RWPE2 (cell line): ENCODE data around the gene CIT.
"Not testable (repeated sequence)": the region's sequence is repeated elsewhere in the genome, so short reads cannot be mapped to it uniquely, and the experiment has no call there.

Source experiments
- ATAC-seq: fragments of 200-7000 bp; cut with Tn5 transposase; 3 replicates; pipeline ENCODE4 v1.9.1; 2021; ENCODE audit warnings: low read depth
- DNase-seq: peaks from one replicate; pipeline ENCODE4 v3.0.0-alpha.2; 2020; ENCODE audit warnings: low spot score
- H3K27ac ChIP-seq: fragments of 450-650 bp; 2 replicates; pipeline ENCODE4 v1.5.1; 2017; ENCODE audit warnings: mild to moderate bottlenecking; ENCODE audit not compliant: poor library complexity, severe bottlenecking
- H3K27me3 ChIP-seq: fragments of 250-450 bp; sonication (Bioruptor Pico); 2 replicates; pipeline ENCODE4 v1.5.1; 2021; ENCODE audit warnings: mild to moderate bottlenecking, moderate library complexity; ENCODE audit not compliant: insufficient read depth, poor library complexity, severe bottlenecking
- H3K36me3 ChIP-seq: fragments of 250-450 bp; sonication (Bioruptor Pico); 2 replicates; pipeline ENCODE4 v1.5.1; 2020; ENCODE audit warnings: low read depth, mild to moderate bottlenecking, moderate library complexity
- H3K4me1 ChIP-seq: fragments of 250-450 bp; sonication (Bioruptor Pico); 2 replicates; pipeline ENCODE4 v1.5.1; 2021; ENCODE audit warnings: mild to moderate bottlenecking, moderate library complexity; ENCODE audit not compliant: insufficient read depth, poor library complexity, severe bottlenecking
- H3K4me3 ChIP-seq: fragments of 250-450 bp; sonication (Bioruptor Pico); 2 replicates; pipeline ENCODE4 v1.5.1; 2021; ENCODE audit warnings: mild to moderate bottlenecking, moderate library complexity; ENCODE audit not compliant: severe bottlenecking
- H3K9me3 ChIP-seq: fragments of 250-450 bp; sonication (Bioruptor Pico); 2 replicates; pipeline ENCODE4 v1.5.1; 2021; ENCODE audit warnings: mild to moderate bottlenecking, moderate library complexity; ENCODE audit not compliant: severe bottlenecking
- TF ChIP-seq, protein P1 (sequence below): fragments of 450-650 bp; IDR thresholded peaks from one replicate; pipeline ENCODE4 v1.5.1; 2017; ENCODE audit warnings: mild to moderate bottlenecking, moderate library complexity; ENCODE audit not compliant: poor library complexity, severe bottlenecking

The CIT gene

GRCh38 chr12:119710374-119710964 is 166.7 kb downstream of the CIT start:
- peak; percentile 91 for ATAC-seq
- Histone ChIP-seq H3K27me3 (no peaks in the 10 kb centered on the region), H3K27ac (peak overlapping the region; percentile 9), H3K36me3 (peaks cover 75% of the 10 kb centered on the region), H3K4me3 (no peak overlapping the region), H3K9me3 (no peaks in the 10 kb centered on the region), H3K4me1 (peaks cover 16% of the 10 kb centered on the region)
- no peak for DNase-seq
- TF ChIP-seq, protein P1, sequence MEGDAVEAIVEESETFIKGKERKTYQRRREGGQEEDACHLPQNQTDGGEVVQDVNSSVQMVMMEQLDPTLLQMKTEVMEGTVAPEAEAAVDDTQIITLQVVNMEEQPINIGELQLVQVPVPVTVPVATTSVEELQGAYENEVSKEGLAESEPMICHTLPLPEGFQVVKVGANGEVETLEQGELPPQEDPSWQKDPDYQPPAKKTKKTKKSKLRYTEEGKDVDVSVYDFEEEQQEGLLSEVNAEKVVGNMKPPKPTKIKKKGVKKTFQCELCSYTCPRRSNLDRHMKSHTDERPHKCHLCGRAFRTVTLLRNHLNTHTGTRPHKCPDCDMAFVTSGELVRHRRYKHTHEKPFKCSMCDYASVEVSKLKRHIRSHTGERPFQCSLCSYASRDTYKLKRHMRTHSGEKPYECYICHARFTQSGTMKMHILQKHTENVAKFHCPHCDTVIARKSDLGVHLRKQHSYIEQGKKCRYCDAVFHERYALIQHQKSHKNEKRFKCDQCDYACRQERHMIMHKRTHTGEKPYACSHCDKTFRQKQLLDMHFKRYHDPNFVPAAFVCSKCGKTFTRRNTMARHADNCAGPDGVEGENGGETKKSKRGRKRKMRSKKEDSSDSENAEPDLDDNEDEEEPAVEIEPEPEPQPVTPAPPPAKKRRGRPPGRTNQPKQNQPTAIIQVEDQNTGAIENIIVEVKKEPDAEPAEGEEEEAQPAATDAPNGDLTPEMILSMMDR, result no peak

DNA sequence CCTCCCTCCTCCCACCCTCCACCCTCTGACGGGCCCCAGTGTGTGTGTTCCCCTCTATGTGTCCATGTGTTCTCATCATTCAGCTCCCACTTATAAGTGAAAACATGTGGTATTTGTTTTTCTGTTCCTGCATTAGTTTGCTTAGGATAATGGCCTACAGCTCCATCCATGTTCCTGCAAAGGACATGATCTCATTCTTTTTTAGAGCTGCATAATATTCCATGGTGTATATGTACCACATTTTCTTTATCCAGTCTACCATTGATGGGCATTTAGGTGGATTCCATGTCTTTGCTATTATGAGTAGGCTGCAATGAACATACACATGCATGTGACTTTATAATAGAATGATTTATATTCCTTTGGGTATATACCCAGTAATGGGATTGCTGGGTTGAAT is 170.7 kb downstream of the CIT start:
- Histone ChIP-seq H3K4me1 (peaks cover 11% of the 10 kb centered on the region), H3K36me3 (peaks cover 40% of the 10 kb centered on the region)
- not testable (repeated sequence) for ATAC-seq, H3K9me3 ChIP-seq, H3K4me3 ChIP-seq, H3K27ac ChIP-seq, DNase-seq, H3K27me3 ChIP-seq

- ATAC-seq (no peak), DNase-seq (no peak)
- H3K9me3 ChIP-seq, result no peaks in the 10 kb centered on the region
- peaks cover 39% of the 10 kb centered on the region for H3K36me3 ChIP-seq
- no peaks in the 10 kb centered on the region for H3K27me3 ChIP-seq
- H3K4me3 ChIP-seq, result no peak overlapping the region
- H3K4me1 ChIP-seq, result peaks cover 2% of the 10 kb centered on the region
- no peak overlapping the region for H3K27ac ChIP-seq
- TF ChIP-seq, protein P1, result no peak
Measured at GRCh38 chr12:119705182-119705581, 171.9 kb downstream of the CIT start.

- ATAC-seq (no peak), DNase-seq (no peak)
- H3K27ac ChIP-seq, result no peak overlapping the region
- no peak overlapping the region for H3K4me3 ChIP-seq
- H3K27me3 ChIP-seq, result no peaks in the 10 kb centered on the region
- TF ChIP-seq, protein P1, result no peak
- H3K36me3 ChIP-seq, result peaks cover 35% of the 10 kb centered on the region
- H3K4me1 ChIP-seq, result no peaks in the 10 kb centered on the region
- no peaks in the 10 kb centered on the region for H3K9me3 ChIP-seq
Measured at GRCh38 chr12:119704065-119704747, 172.9 kb downstream of the CIT start.

DNA sequence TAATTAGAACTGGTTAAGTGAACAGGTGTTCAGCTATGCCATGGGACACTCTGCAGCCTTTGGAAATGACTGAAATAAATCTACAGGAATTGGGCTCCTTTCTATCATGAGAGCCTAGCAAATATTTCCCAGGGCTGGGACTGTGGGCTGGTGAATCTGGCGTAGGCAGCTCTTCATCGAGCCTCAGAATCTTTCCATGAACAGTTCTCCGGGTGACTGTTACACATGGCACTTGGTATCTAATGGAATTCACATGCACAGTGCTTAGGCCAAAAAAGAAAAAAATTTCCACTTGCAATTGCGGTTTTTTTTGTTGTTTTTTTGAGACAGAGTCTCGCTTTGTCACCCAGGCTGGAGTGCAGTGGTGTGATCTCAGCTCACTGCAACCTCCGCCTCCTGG is 177.0 kb downstream of the CIT start:
- no peaks in the 10 kb centered on the region for H3K4me1 ChIP-seq

More for the DNA sequence above, 177.0 kb downstream of the CIT start:
- DNase-seq (no peak), ATAC-seq (no peak)
- Histone ChIP-seq H3K27me3 (no peaks in the 10 kb centered on the region), H3K4me3 (no peak overlapping the region), H3K9me3 (no peaks in the 10 kb centered on the region), H3K36me3 (peaks cover 10% of the 10 kb centered on the region; the same call in 1 of the 2 replicates), H3K27ac (no peak overlapping the region)
- TF ChIP-seq, protein P1, result no peak
